ENCODE measurements around the gene TUBB2B.

- TF ChIP-seq GABPA (IDR thresholded peaks at IDR 0.05 in 1 of 2, conservative IDR thresholded peaks at IDR 0.05 in 1 of 2) (no peak), YY1 (IDR thresholded peaks at IDR 0.05) (no peak), REST (IDR thresholded peaks at IDR 0.05) (no peak), CTCF (IDR thresholded peaks at IDR 0.05; ENCODE audit: low read depth, low read length, missing input control) (no peak), RXRA (IDR thresholded peaks at IDR 0.05) (no peak), NR2F2 (IDR thresholded peaks at IDR 0.05) (no peak), FOXA1 (IDR thresholded peaks at IDR 0.05) (no peak), TAF1 (conservative IDR thresholded peaks at IDR 0.05) (no peak), MAX (IDR thresholded peaks at IDR 0.05) (no peak), ZBTB33 (IDR thresholded peaks at IDR 0.05) (no peak), SP1 (IDR thresholded peaks at IDR 0.05) (no peak), EGR1 (IDR thresholded peaks at IDR 0.05; ENCODE audit: low read depth in 2 of 2) (no peak), HNF4G (IDR thresholded peaks at IDR 0.05) (no peak)
Measured at GRCh38 chr6:3226481-3227362, 731 bp downstream of the TUBB2B start.
